ENCODE measurements around the gene DNAJB1. TPM values are rescaled to one million over a fixed set of nuclear protein-coding genes. Genes with fewer than 3 reads are reported as not detected.

Gene DNAJB1
- total and polyA plus RNA-seq, 2 experiments from 2014 or later = 43.2 to 53.3 TPM

DNA sequence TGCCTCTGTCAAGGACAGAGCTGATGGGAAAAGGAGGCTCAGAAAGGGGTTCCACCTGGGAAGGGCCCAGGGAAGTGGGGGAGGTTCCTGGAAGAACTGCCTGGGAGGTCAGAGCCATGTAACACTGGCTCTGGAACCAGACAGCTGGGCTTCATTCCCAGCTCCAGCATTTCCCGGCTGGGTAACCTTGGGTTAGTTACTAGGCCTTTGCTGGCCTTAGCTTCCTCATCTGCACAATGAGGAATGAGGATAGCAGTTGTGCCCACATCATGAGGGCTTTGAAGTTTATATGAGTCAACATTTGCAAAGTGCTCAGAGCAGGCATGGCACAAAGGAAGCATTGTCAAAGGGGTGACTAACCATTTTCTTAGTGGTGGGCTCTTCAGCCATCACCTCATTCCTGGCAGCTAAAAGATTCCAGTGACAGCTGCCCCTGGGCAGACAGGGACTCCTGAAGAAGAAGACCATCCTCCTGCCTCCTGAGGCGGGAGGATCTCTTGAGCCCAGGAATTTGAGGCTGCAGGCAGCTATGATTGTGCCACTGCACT is 1.7 kb upstream of the DNAJB1 start:
- H3K27ac Mint-ChIP-seq = no peak overlapping the region
- peaks cover 25% of the 10 kb centered on the region for H3K36me3 Mint-ChIP-seq (ENCODE audit: low read depth)
- Histone ChIP-seq H3K27me3 (ENCODE audit: insufficient read depth) (no peaks in the 10 kb centered on the region), H3F3A (replicated peaks; ENCODE audit: low read depth) (peaks cover 18% of the 10 kb centered on the region), H3K4me3 (no peak overlapping the region), H3K79me2 (replicated peaks; ENCODE audit: insufficient read depth) (peaks cover 31% of the 10 kb centered on the region), H3K4me2 (no peak overlapping the region), H3K36me3 (ENCODE audit: insufficient read depth) (peaks cover 3% of the 10 kb centered on the region; the same call in 1 of the 2 replicates), H3K4me1 (ENCODE audit: insufficient read depth) (peaks cover 11% of the 10 kb centered on the region; the same call in 1 of the 2 replicates), H3K27ac (ENCODE audit: low read depth) (0 out of 2 replicates have a peak overlapping the region, but pooled peaks have one; percentile 50), H4K20me1 (replicated peaks; ENCODE audit: insufficient read depth) (peaks cover 18% of the 10 kb centered on the region; the same call in 1 of the 2 replicates), H2AFZ (no peak overlapping the region; the same call in 1 of the 2 replicates), H3K9me2 (ENCODE audit: insufficient read depth) (no peaks in the 10 kb centered on the region)
- peaks cover 26% of the 10 kb centered on the region for H3K4me1 Mint-ChIP-seq
- DNase-seq (ENCODE audit: low spot score) (no peak), ATAC-seq (no peak)
- H3K4me3 Mint-ChIP-seq = peak overlapping the region; percentile 52; the same call in 2 of the 3 replicates
- TF ChIP-seq, protein P1, sequence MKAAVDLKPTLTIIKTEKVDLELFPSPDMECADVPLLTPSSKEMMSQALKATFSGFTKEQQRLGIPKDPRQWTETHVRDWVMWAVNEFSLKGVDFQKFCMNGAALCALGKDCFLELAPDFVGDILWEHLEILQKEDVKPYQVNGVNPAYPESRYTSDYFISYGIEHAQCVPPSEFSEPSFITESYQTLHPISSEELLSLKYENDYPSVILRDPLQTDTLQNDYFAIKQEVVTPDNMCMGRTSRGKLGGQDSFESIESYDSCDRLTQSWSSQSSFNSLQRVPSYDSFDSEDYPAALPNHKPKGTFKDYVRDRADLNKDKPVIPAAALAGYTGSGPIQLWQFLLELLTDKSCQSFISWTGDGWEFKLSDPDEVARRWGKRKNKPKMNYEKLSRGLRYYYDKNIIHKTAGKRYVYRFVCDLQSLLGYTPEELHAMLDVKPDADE (IDR thresholded peaks at IDR 0.05) = no peak
- TF ChIP-seq ZNF114 (CRISPR knock-in tag; IDR thresholded peaks at IDR 0.05) = no peak
- H3K9me3 Mint-ChIP-seq = no peaks in the 10 kb centered on the region; the same call in 2 of the 3 replicates
- H3K27me3 Mint-ChIP-seq (ENCODE audit: insufficient read depth, low read depth, poor library complexity) = peaks cover 15% of the 10 kb centered on the region

GRCh38 chr19:14519245-14519859 is 1.2 kb upstream of the DNAJB1 start:
- H3K27me3 ChIP-seq (ENCODE audit: insufficient read depth) = no peaks in the 10 kb centered on the region
- peak overlapping the region; percentile 77 for H3K27ac Mint-ChIP-seq
- H3K4me3 Mint-ChIP-seq = peak overlapping the region; percentile 93
- H3K4me1 ChIP-seq (ENCODE audit: insufficient read depth) = peaks cover 11% of the 10 kb centered on the region; the same call in 1 of the 2 replicates
- peak overlapping the region; percentile 58 for H3K4me3 ChIP-seq
- H3K4me1 Mint-ChIP-seq = peaks cover 26% of the 10 kb centered on the region
- peaks cover 31% of the 10 kb centered on the region for H3K36me3 Mint-ChIP-seq (ENCODE audit: low read depth)
- peaks cover 23% of the 10 kb centered on the region for H3F3A ChIP-seq (replicated peaks; ENCODE audit: low read depth)
- peak overlapping the region; percentile 88 for H2AFZ ChIP-seq
- peak overlapping the region; percentile 94 for H3K27ac ChIP-seq (ENCODE audit: low read depth)
- peaks cover 15% of the 10 kb centered on the region for H3K27me3 Mint-ChIP-seq (ENCODE audit: insufficient read depth, low read depth, poor library complexity)
- no peak for ATAC-seq
- DNase-seq (ENCODE audit: low spot score) = no peak
- H3K79me2 ChIP-seq (replicated peaks; ENCODE audit: insufficient read depth) = peaks cover 31% of the 10 kb centered on the region
- no peaks in the 10 kb centered on the region for H3K9me2 ChIP-seq (ENCODE audit: insufficient read depth)
- peaks cover 21% of the 10 kb centered on the region; the same call in 1 of the 2 replicates for H4K20me1 ChIP-seq (replicated peaks; ENCODE audit: insufficient read depth)
- no peaks in the 10 kb centered on the region; the same call in 2 of the 3 replicates for H3K9me3 Mint-ChIP-seq
- TF ChIP-seq, protein P2, sequence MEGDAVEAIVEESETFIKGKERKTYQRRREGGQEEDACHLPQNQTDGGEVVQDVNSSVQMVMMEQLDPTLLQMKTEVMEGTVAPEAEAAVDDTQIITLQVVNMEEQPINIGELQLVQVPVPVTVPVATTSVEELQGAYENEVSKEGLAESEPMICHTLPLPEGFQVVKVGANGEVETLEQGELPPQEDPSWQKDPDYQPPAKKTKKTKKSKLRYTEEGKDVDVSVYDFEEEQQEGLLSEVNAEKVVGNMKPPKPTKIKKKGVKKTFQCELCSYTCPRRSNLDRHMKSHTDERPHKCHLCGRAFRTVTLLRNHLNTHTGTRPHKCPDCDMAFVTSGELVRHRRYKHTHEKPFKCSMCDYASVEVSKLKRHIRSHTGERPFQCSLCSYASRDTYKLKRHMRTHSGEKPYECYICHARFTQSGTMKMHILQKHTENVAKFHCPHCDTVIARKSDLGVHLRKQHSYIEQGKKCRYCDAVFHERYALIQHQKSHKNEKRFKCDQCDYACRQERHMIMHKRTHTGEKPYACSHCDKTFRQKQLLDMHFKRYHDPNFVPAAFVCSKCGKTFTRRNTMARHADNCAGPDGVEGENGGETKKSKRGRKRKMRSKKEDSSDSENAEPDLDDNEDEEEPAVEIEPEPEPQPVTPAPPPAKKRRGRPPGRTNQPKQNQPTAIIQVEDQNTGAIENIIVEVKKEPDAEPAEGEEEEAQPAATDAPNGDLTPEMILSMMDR (conservative IDR thresholded peaks at IDR 0.05; ENCODE audit: low read depth in 2 of 2) = no peak
- TF ChIP-seq, protein P1 (IDR thresholded peaks at IDR 0.05) = no peak
- TF ChIP-seq CREB1 (CRISPR knock-in tag; IDR thresholded peaks at IDR 0.05; ENCODE audit: low read depth) (no peak), EZH2phosphoT487 (IDR thresholded peaks at IDR 0.05; ENCODE audit: unreplicated experiment) (no peak), ZNF331 (CRISPR knock-in tag; IDR thresholded peaks at IDR 0.05; ENCODE audit: low read depth) (no peak), STAT1 (IDR thresholded peaks at IDR 0.05; ENCODE audit: unreplicated experiment) (no peak), POLR2AphosphoS5 (IDR thresholded peaks at IDR 0.05; ENCODE audit: low read depth) (no peak), JUNB (IDR thresholded peaks at IDR 0.05; ENCODE audit: unreplicated experiment) (no peak), EZH2 (IDR thresholded peaks at IDR 0.05; ENCODE audit: low read depth, unreplicated experiment) (no peak)
- H3K36me3 ChIP-seq (ENCODE audit: insufficient read depth) = peaks cover 3% of the 10 kb centered on the region; the same call in 1 of the 2 replicates
- H3K4me2 ChIP-seq = peak overlapping the region; percentile 81

Measured in GM23338 (cell line).